Nephron (organoid): ENCODE measurements around the gene LRRN4CL.
"Not testable (repeated sequence)": the region's sequence is repeated elsewhere in the genome, so short reads cannot be mapped to it uniquely, and the experiment has no call there.

Source experiments
- H3K27ac Mint-ChIP-seq, 3 experiments: 2 replicates each; pipeline ENCODE4 v1.8.0; 2020; ENCODE audit warnings: mixed read lengths in 3 of 3, mild to moderate bottlenecking in 2 of 3, moderate library complexity in 1 of 3
- H3K27me3 Mint-ChIP-seq: 2 replicates; pipeline ENCODE4 v1.8.0; 2021; ENCODE audit warnings: low read depth, mild to moderate bottlenecking, moderate library complexity, mixed read lengths
- H3K36me3 Mint-ChIP-seq: 2 replicates; pipeline ENCODE4 v1.8.0; 2020; ENCODE audit warnings: low read depth, mixed read lengths
- H3K4me1 Mint-ChIP-seq: 2 replicates; pipeline ENCODE4 v1.8.0; 2020; ENCODE audit warnings: mixed read lengths
- H3K4me3 Mint-ChIP-seq, 3 experiments: 2 replicates each; pipeline ENCODE4 v1.8.0; 2020; ENCODE audit warnings: mild to moderate bottlenecking in 3 of 3, mixed read lengths in 3 of 3, moderate library complexity in 2 of 3
- H3K9me3 Mint-ChIP-seq: 2 replicates; pipeline ENCODE4 v1.8.0; 2020; ENCODE audit warnings: mixed read lengths
- CTCF ChIP-seq, 3 experiments: fragments of 200-600 bp; sonication (generic); IDR thresholded peaks; one replicate each; pipeline ENCODE4 v1.5.0; 2021; ENCODE audit warnings: antibody characterized with exemption in 3 of 3; ENCODE audit not compliant: unreplicated experiment in 3 of 3

The LRRN4CL gene

GRCh38 chr11:62708392-62708791 is 19.1 kb upstream of the LRRN4CL start:
- H3K9me3 Mint-ChIP-seq, result no peaks in the 10 kb centered on the region
- peak overlapping the region; percentile 96 to 99 (median 97) for H3K27ac Mint-ChIP-seq
- TF ChIP-seq CTCF (IDR thresholded peaks at IDR 0.05; ENCODE audit: unreplicated experiment in 3 of 3), result no peak
- H3K4me1 Mint-ChIP-seq, result peaks cover 46% of the 10 kb centered on the region
- no peaks in the 10 kb centered on the region for H3K27me3 Mint-ChIP-seq
- peaks cover 30% of the 10 kb centered on the region for H3K36me3 Mint-ChIP-seq
- H3K4me3 Mint-ChIP-seq, result peak overlapping the region; percentile 83 to 91 (median 90)

- Mint-ChIP-seq H3K27ac (peak within 1 kb of the TSS; percentile 96 to 99 (median 97)), H3K4me3 (peak within 1 kb of the TSS; percentile 83 to 91 (median 90)), H3K36me3 (peaks cover 24% of the 10 kb centered on the region), H3K27me3 (no peaks in the 10 kb centered on the region), H3K4me1 (peaks cover 39% of the 10 kb centered on the region), H3K9me3 (no peaks in the 10 kb centered on the region)
- TF ChIP-seq CTCF (IDR thresholded peaks at IDR 0.05; ENCODE audit: unreplicated experiment in 3 of 3), result no peak
Observed at GRCh38 chr11:62707277-62707861, 18.0 kb upstream of the LRRN4CL start, which contains the start of the genes BSCL2 and GNG3. Gene BSCL2 (minus strand): TSS chr11:62707424. CDS start chr11:62707195, 229 bp downstream. Gene GNG3 (plus strand): TSS chr11:62707676. CDS start chr11:62708296, 620 bp downstream.

GRCh38 chr11:62706850-62707247 is 17.5 kb upstream of the LRRN4CL start:
- peaks cover 39% of the 10 kb centered on the region for H3K4me1 Mint-ChIP-seq
- no peaks in the 10 kb centered on the region for H3K9me3 Mint-ChIP-seq
- TF ChIP-seq CTCF (IDR thresholded peaks at IDR 0.05; ENCODE audit: unreplicated experiment in 3 of 3), result no peak
- peak overlapping the region; percentile 96 to 99 (median 97) for H3K27ac Mint-ChIP-seq
- no peaks in the 10 kb centered on the region for H3K27me3 Mint-ChIP-seq
- H3K4me3 Mint-ChIP-seq, result peak overlapping the region; percentile 83 to 91 (median 90)
- peaks cover 25% of the 10 kb centered on the region for H3K36me3 Mint-ChIP-seq

GRCh38 chr11:62705880-62706849 is 16.8 kb upstream of the LRRN4CL start:
- Mint-ChIP-seq H3K9me3 (no peaks in the 10 kb centered on the region), H3K27me3 (no peaks in the 10 kb centered on the region), H3K4me1 (peaks cover 39% of the 10 kb centered on the region), H3K27ac (peak overlapping the region; percentile 96 to 99 (median 97)), H3K36me3 (peaks cover 28% of the 10 kb centered on the region), H3K4me3 (peak overlapping the region; percentile 83 to 93 (median 90))
- TF ChIP-seq CTCF (IDR thresholded peaks at IDR 0.05; ENCODE audit: unreplicated experiment in 3 of 3), result no peak

- no peak for TF ChIP-seq CTCF (IDR thresholded peaks at IDR 0.05; ENCODE audit: unreplicated experiment in 3 of 3)
- Mint-ChIP-seq H3K4me1 (peaks cover 39% of the 10 kb centered on the region), H3K27me3 (no peaks in the 10 kb centered on the region)
Observed at GRCh38 chr11:62705413-62705812, 16.1 kb upstream of the LRRN4CL start.

DNA sequence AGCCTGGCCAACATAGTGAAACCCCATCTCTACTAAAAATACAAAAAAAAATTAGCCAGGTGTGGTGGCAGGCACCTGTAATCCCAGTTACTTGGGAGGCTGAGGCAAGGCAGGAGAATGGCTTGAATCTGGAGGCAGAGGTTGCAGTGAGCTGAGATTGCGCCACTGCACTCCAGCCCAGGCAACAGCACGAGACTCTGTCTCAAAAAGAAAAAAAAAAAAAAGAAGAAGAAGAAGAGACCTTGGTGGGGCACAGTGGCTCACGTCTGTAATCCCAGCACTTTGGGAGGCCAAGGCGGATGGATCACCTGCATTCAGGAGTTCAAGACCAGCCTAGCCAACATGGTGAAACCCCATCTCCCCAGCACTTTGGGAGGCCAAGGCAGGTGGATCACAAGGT is 14.6 kb upstream of the LRRN4CL start:
- not testable (repeated sequence) for H3K27ac Mint-ChIP-seq, H3K27me3 Mint-ChIP-seq, H3K9me3 Mint-ChIP-seq
- Mint-ChIP-seq H3K36me3 (peaks cover 23% of the 10 kb centered on the region), H3K4me1 (peaks cover 33% of the 10 kb centered on the region), H3K4me3 (peak overlapping the region in 2 of 3 experiments; percentile 17 to 22)

More at GRCh38 chr11:62705413-62705812, 16.1 kb upstream of the LRRN4CL start:
- peaks cover 26% of the 10 kb centered on the region for H3K36me3 Mint-ChIP-seq
- H3K4me3 Mint-ChIP-seq, result peak overlapping the region; percentile 83 to 93 (median 90)
- peak overlapping the region; percentile 88 to 97 (median 89) for H3K27ac Mint-ChIP-seq
- H3K9me3 Mint-ChIP-seq, result no peaks in the 10 kb centered on the region
